ENCODE results near the gene SHISA6. TPM values are rescaled to one million over a fixed set of nuclear protein-coding genes. Genes with fewer than 3 reads are reported as not detected.

The SHISA6 gene
- total and polyA plus RNA-seq, 2 donors (not counting 1 experiment from before 2014, with no cell fraction given): not detected

GRCh38 chr17:11331547-11332513, 90.8 kb downstream of the SHISA6 start:
- 67% methylated on average over 12 of the region's 15 CpGs for WGBS (ENCODE audit: insufficient coverage)
- no peaks in the 10 kb centered on the region for H4K20me1 ChIP-seq (ENCODE audit: control insufficient read depth, insufficient read depth, low read length, poor library complexity, severe bottlenecking)
- H2AFZ ChIP-seq (ENCODE audit: insufficient read depth, low read depth, low read length, poor library complexity, severe bottlenecking): no peak overlapping the region
- no peak for TF ChIP-seq EZH2 (IDR thresholded peaks at IDR 0.05; ENCODE audit: borderline replicate concordance, insufficient read depth, low read depth, low read length, poor library complexity, severe bottlenecking)
- TF ChIP-seq CTCF (IDR thresholded peaks at IDR 0.05): no peak
- H3K27ac Mint-ChIP-seq: no peak overlapping the region
- no peak overlapping the region for H3K4me3 Mint-ChIP-seq
- ATAC-seq (ENCODE audit: low read depth) (no peak), DNase-seq (no peak)
- H3K36me3 ChIP-seq (replicated peaks in 1 of 2; ENCODE audit: control extremely low read depth in 1 of 2, control insufficient read depth in 1 of 2, extremely low read depth in 1 of 2, insufficient read depth in 2 of 2, low read length in 1 of 2): no peaks in the 10 kb centered on the region
- intact Hi-C loops (cut with micrococcal nuclease): no loop called here
- no peak overlapping the region for H3K4me2 ChIP-seq (replicated peaks; ENCODE audit: low read depth, low read length, poor library complexity, severe bottlenecking)
- no peaks in the 10 kb centered on the region for H3K4me1 Mint-ChIP-seq
- H3K79me2 ChIP-seq (ENCODE audit: control insufficient read depth, insufficient read depth, low read length): no peaks in the 10 kb centered on the region
- H3K9me3 ChIP-seq (ENCODE audit: control extremely low read depth in 1 of 3, control insufficient read depth in 2 of 3, insufficient read depth in 1 of 3, low read length in 2 of 3): peaks cover 0 to 21% (median 0%) of the 10 kb centered on the region in 3 donors
- no peak overlapping the region for H3K4me3 ChIP-seq (ENCODE audit: control extremely low read depth in 1 of 5, extremely low read depth in 1 of 5, insufficient read depth in 1 of 5, low read depth in 2 of 5, low read length in 4 of 5)
- ChIA-PET CTCF (no interaction called here), POLR2A (no interaction called here)
- H3K4me1 ChIP-seq (ENCODE audit: control insufficient read depth in 2 of 2, insufficient read depth in 2 of 2, low read length in 2 of 2): no peaks in the 10 kb centered on the region
- peaks cover 3% of the 10 kb centered on the region for H3K9me3 Mint-ChIP-seq (ENCODE audit: insufficient read depth)
- H3K27me3 ChIP-seq (replicated peaks in 1 of 4; ENCODE audit: control extremely low read depth in 1 of 4, control insufficient read depth in 3 of 4, insufficient read depth in 4 of 4, low read length in 3 of 4): no peaks in the 10 kb centered on the region
- H3K9ac ChIP-seq (ENCODE audit: low read length): no peak overlapping the region
- no peak overlapping the region for H3K27ac ChIP-seq (ENCODE audit: low read length in 2 of 2)
- H3K27me3 Mint-ChIP-seq: no peaks in the 10 kb centered on the region

- Histone ChIP-seq H3K27me3 (replicated peaks in 1 of 4; ENCODE audit: control extremely low read depth in 1 of 4, control insufficient read depth in 3 of 4, insufficient read depth in 4 of 4, low read length in 3 of 4) (no peaks in the 10 kb centered on the region), H3K4me1 (ENCODE audit: control insufficient read depth in 2 of 2, insufficient read depth in 2 of 2, low read length in 2 of 2) (no peaks in the 10 kb centered on the region), H3K79me2 (ENCODE audit: control insufficient read depth, insufficient read depth, low read length) (no peaks in the 10 kb centered on the region), H3K4me2 (replicated peaks; ENCODE audit: low read depth, low read length, poor library complexity, severe bottlenecking) (no peak overlapping the region), H3K27ac (ENCODE audit: low read length in 2 of 2) (no peak overlapping the region), H3K9me3 (ENCODE audit: control extremely low read depth in 1 of 3, control insufficient read depth in 2 of 3, insufficient read depth in 1 of 3, low read length in 2 of 3) (peaks cover 0 to 21% (median 0%) of the 10 kb centered on the region in 3 donors), H3K9ac (ENCODE audit: low read length) (no peak overlapping the region), H3K4me3 (ENCODE audit: control extremely low read depth in 1 of 5, extremely low read depth in 1 of 5, insufficient read depth in 1 of 5, low read depth in 2 of 5, low read length in 4 of 5) (no peak overlapping the region), H4K20me1 (ENCODE audit: control insufficient read depth, insufficient read depth, low read length, poor library complexity, severe bottlenecking) (no peaks in the 10 kb centered on the region), H2AFZ (ENCODE audit: insufficient read depth, low read depth, low read length, poor library complexity, severe bottlenecking) (no peak overlapping the region), H3K36me3 (replicated peaks in 1 of 2; ENCODE audit: control extremely low read depth in 1 of 2, control insufficient read depth in 1 of 2, extremely low read depth in 1 of 2, insufficient read depth in 2 of 2, low read length in 1 of 2) (no peaks in the 10 kb centered on the region)
- intact Hi-C loops (cut with micrococcal nuclease): no loop called here
- ChIA-PET POLR2A (no interaction called here), CTCF (no interaction called here)
- Mint-ChIP-seq H3K4me1 (no peaks in the 10 kb centered on the region), H3K27ac (no peak overlapping the region), H3K9me3 (ENCODE audit: insufficient read depth) (peaks cover 3% of the 10 kb centered on the region), H3K27me3 (no peaks in the 10 kb centered on the region), H3K4me3 (no peak overlapping the region)
- no peak for ATAC-seq (ENCODE audit: low read depth)
- TF ChIP-seq CTCF (IDR thresholded peaks at IDR 0.05): no peak
- no peak for TF ChIP-seq EZH2 (IDR thresholded peaks at IDR 0.05; ENCODE audit: borderline replicate concordance, insufficient read depth, low read depth, low read length, poor library complexity, severe bottlenecking)
- DNase-seq: no peak
- WGBS (ENCODE audit: insufficient coverage): 87% methylated on average over 4 of the region's 7 CpGs
Observed at GRCh38 chr17:11332706-11333105, 91.7 kb downstream of the SHISA6 start.

Data from B cell (primary cell).